Rectal smooth muscle tissue (tissue), 1 donor: Measurements from ENCODE around the gene TLE2.

Experiments used
- H3K27ac ChIP-seq: one replicate; pipeline ENCODE4 v1.7.0; 2013; ENCODE audit warnings: low read depth, low read length, inconsistent platforms
- H3K27me3 ChIP-seq: one replicate; pipeline ENCODE4 v1.7.0; 2013; ENCODE audit warnings: low read length; ENCODE audit not compliant: control insufficient read depth, insufficient read depth
- H3K36me3 ChIP-seq: one replicate; pipeline ENCODE4 v1.7.0; 2013; ENCODE audit warnings: low read length; ENCODE audit not compliant: control insufficient read depth, insufficient read depth
- H3K4me1 ChIP-seq: one replicate; pipeline ENCODE4 v1.7.0; 2013; ENCODE audit warnings: low read length; ENCODE audit not compliant: control insufficient read depth, insufficient read depth
- H3K4me3 ChIP-seq: one replicate; pipeline ENCODE4 v1.7.0; 2013; ENCODE audit warnings: low read length
- H3K9ac ChIP-seq: one replicate; pipeline ENCODE4 v1.7.0; 2013; ENCODE audit warnings: low read length

Gene TLE2

GRCh38 chr19:2981898-2982297 lies 47.2 kb downstream of the TLE2 start:
- H3K27me3 ChIP-seq: no peaks in the 10 kb centered on the region
- no peak overlapping the region for H3K9ac ChIP-seq
- H3K36me3 ChIP-seq: no peaks in the 10 kb centered on the region
- H3K4me1 ChIP-seq: peaks cover 14% of the 10 kb centered on the region
- H3K4me3 ChIP-seq: no peak overlapping the region
- H3K27ac ChIP-seq: no peak overlapping the region

GRCh38 chr19:2978772-2979171 lies 50.3 kb downstream of the TLE2 start:
- H3K9ac ChIP-seq: no peak overlapping the region
- H3K27me3 ChIP-seq: no peaks in the 10 kb centered on the region
- H3K4me3 ChIP-seq: no peak overlapping the region
- no peak overlapping the region for H3K27ac ChIP-seq
- H3K4me1 ChIP-seq: peaks cover 13% of the 10 kb centered on the region
- no peaks in the 10 kb centered on the region for H3K36me3 ChIP-seq

GRCh38 chr19:2978166-2978767 lies 50.8 kb downstream of the TLE2 start:
- no peak overlapping the region for H3K4me3 ChIP-seq
- no peaks in the 10 kb centered on the region for H3K36me3 ChIP-seq
- no peaks in the 10 kb centered on the region for H3K27me3 ChIP-seq
- H3K9ac ChIP-seq: no peak overlapping the region
- no peak overlapping the region for H3K27ac ChIP-seq
- H3K4me1 ChIP-seq: peaks cover 8% of the 10 kb centered on the region

- no peaks in the 10 kb centered on the region for H3K36me3 ChIP-seq
- no peak overlapping the region for H3K4me3 ChIP-seq
- H3K27ac ChIP-seq: no peak overlapping the region
- H3K9ac ChIP-seq: no peak overlapping the region
- peaks cover 4% of the 10 kb centered on the region for H3K4me1 ChIP-seq
- no peaks in the 10 kb centered on the region for H3K27me3 ChIP-seq
Measured at GRCh38 chr19:2977746-2978138, 51.3 kb downstream of the TLE2 start.

- no peaks in the 10 kb centered on the region for H3K27me3 ChIP-seq
- H3K27ac ChIP-seq: no peak within 1 kb of the TSS
- H3K4me1 ChIP-seq: no peaks in the 10 kb centered on the region
- peak within 1 kb of the TSS; percentile 87 for H3K4me3 ChIP-seq
- H3K9ac ChIP-seq: peak within 1 kb of the TSS; percentile 51
- no peaks in the 10 kb centered on the region for H3K36me3 ChIP-seq
Measured at GRCh38 chr19:2977001-2977745, 51.9 kb downstream of the TLE2 start, which contains the start of gene TLE6. Gene TLE6, plus strand, starts transcription at chr19:2977564. Its CDS starts 670 bp downstream, at chr19:2978234.

GRCh38 chr19:2976609-2977000 lies 52.5 kb downstream of the TLE2 start:
- Histone ChIP-seq H3K36me3 (no peaks in the 10 kb centered on the region), H3K9ac (no peak overlapping the region), H3K27me3 (no peaks in the 10 kb centered on the region), H3K4me1 (no peaks in the 10 kb centered on the region), H3K27ac (no peak overlapping the region), H3K4me3 (peak overlapping the region; percentile 87)

- H3K4me1 ChIP-seq: no peaks in the 10 kb centered on the region
Measured at GRCh38 chr19:2974342-2975041, 54.6 kb downstream of the TLE2 start.

GRCh38 chr19:2973229-2973628 lies 55.9 kb downstream of the TLE2 start:
- no peak overlapping the region for H3K9ac ChIP-seq
- no peak overlapping the region for H3K4me3 ChIP-seq
- no peak overlapping the region for H3K27ac ChIP-seq
- H3K36me3 ChIP-seq: no peaks in the 10 kb centered on the region
- no peaks in the 10 kb centered on the region for H3K27me3 ChIP-seq
- no peaks in the 10 kb centered on the region for H3K4me1 ChIP-seq

More at GRCh38 chr19:2974342-2975041, 54.6 kb downstream of the TLE2 start:
- no peaks in the 10 kb centered on the region for H3K36me3 ChIP-seq
- no peak overlapping the region for H3K9ac ChIP-seq
- no peak overlapping the region for H3K27ac ChIP-seq
- no peak overlapping the region for H3K4me3 ChIP-seq
- no peaks in the 10 kb centered on the region for H3K27me3 ChIP-seq

- no peaks in the 10 kb centered on the region for H3K4me1 ChIP-seq
- H3K27ac ChIP-seq: no peak overlapping the region
- no peak overlapping the region for H3K4me3 ChIP-seq
- H3K36me3 ChIP-seq: no peaks in the 10 kb centered on the region
- H3K27me3 ChIP-seq: no peaks in the 10 kb centered on the region
- no peak overlapping the region for H3K9ac ChIP-seq
Measured at GRCh38 chr19:2970201-2970835, 58.8 kb downstream of the TLE2 start.

- H3K27me3 ChIP-seq: no peaks in the 10 kb centered on the region
- H3K4me1 ChIP-seq: no peaks in the 10 kb centered on the region
- H3K36me3 ChIP-seq: no peaks in the 10 kb centered on the region
- no peak overlapping the region for H3K9ac ChIP-seq
- H3K27ac ChIP-seq: no peak overlapping the region
- H3K4me3 ChIP-seq: no peak overlapping the region
Measured at GRCh38 chr19:2969104-2969504, 60.0 kb downstream of the TLE2 start.

- H3K27ac ChIP-seq: no peak overlapping the region
- no peak overlapping the region for H3K4me3 ChIP-seq
- H3K9ac ChIP-seq: no peak overlapping the region
- no peaks in the 10 kb centered on the region for H3K36me3 ChIP-seq
- H3K4me1 ChIP-seq: no peaks in the 10 kb centered on the region
- no peaks in the 10 kb centered on the region for H3K27me3 ChIP-seq
Measured at GRCh38 chr19:2967972-2968371, 61.1 kb downstream of the TLE2 start.

GRCh38 chr19:2964874-2965273 lies 64.2 kb downstream of the TLE2 start:
- Histone ChIP-seq H3K9ac (no peak overlapping the region), H3K4me1 (no peaks in the 10 kb centered on the region), H3K4me3 (no peak overlapping the region), H3K36me3 (no peaks in the 10 kb centered on the region), H3K27me3 (no peaks in the 10 kb centered on the region), H3K27ac (no peak overlapping the region)
